HEK293T (cell line): ENCODE data around the gene GGA1.

ENCODE experiments used
- FOXK2 ChIP-seq: fragments of 450-650 bp; IDR thresholded peaks from 2 replicates; pipeline ENCODE4 v1.6.1; 2016; ENCODE audit warnings: mild to moderate bottlenecking
- HDGF ChIP-seq: fragments of 450-650 bp; IDR thresholded peaks from 2 replicates; pipeline ENCODE4 v1.6.1; 2017; ENCODE audit warnings: antibody characterized with exemption, borderline replicate concordance
- LEF1 ChIP-seq: fragments of 450-650 bp; IDR thresholded peaks from 2 replicates; pipeline ENCODE4 v1.6.1; 2017; ENCODE audit warnings: mild to moderate bottlenecking, borderline replicate concordance
- SP1 ChIP-seq: fragments of 450-650 bp; IDR thresholded peaks from 2 replicates; pipeline ENCODE4 v1.6.1; 2017
- TF ChIP-seq, protein P1 (sequence below): fragments of 450-650 bp; IDR thresholded peaks from 2 replicates; pipeline ENCODE4 v1.6.1; 2016

- TF ChIP-seq LEF1, result no peak
- no peak for TF ChIP-seq SP1
- TF ChIP-seq HDGF, result no peak
- TF ChIP-seq FOXK2, result no peak
- TF ChIP-seq, protein P1, sequence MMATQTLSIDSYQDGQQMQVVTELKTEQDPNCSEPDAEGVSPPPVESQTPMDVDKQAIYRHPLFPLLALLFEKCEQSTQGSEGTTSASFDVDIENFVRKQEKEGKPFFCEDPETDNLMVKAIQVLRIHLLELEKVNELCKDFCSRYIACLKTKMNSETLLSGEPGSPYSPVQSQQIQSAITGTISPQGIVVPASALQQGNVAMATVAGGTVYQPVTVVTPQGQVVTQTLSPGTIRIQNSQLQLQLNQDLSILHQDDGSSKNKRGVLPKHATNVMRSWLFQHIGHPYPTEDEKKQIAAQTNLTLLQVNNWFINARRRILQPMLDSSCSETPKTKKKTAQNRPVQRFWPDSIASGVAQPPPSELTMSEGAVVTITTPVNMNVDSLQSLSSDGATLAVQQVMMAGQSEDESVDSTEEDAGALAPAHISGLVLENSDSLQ, result no peak
Observed at GRCh38 chr22:37565830-37566229, 42.8 kb upstream of the GGA1 start.
